ENCODE measurements around the gene CBARP. TPM values are rescaled to one million over a fixed set of nuclear protein-coding genes. Genes with fewer than 3 reads are reported as not detected.

The CBARP gene
- total and polyA plus RNA-seq, 9 of the 15 experiments (the other 6 are each of a cell fraction or from before 2014, with no cell fraction given): 0.03 to 8.9 (median 1.2) TPM; not detected in 1

DNA sequence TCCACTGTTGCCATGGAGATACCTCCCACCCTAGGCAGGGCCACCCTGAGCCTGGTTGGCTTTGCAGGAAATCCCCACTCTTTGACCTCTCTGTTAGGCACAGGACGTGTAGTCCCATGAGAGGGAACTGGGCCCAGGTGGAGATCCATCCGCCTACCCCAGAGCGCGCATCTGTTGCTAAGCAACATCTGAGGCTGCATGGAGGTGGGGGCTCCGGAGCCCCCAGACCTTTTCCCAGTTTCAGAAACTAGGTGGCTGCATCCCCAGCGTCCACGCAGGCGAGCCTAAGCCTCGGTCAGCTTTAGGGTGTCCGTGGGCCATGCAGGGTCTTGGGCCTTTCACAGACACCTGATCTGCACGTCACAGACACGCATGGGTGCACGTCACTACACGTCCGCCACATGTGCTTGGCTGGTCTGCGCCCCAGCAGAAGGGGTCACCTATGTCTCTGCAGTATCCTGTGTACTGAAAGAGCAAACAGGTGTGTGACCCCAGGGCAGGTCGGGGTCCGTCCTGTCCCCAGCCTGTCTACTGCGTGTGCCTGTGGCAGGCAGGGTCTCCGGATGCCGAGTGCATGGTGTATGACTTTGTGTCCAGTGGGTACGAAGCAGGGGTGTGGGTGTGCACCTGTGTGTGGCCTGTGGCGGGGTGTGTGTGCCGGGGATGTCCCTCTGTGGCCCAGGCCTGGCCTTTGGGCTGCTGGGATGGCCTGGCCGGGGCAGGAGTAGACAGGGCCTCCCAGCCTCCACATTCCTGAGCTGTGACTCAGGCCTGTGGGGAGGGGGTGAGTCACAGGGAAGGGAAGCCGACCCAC lies 27.2 kb upstream of the CBARP start (continued):
- TF ChIP-seq, protein P1, sequence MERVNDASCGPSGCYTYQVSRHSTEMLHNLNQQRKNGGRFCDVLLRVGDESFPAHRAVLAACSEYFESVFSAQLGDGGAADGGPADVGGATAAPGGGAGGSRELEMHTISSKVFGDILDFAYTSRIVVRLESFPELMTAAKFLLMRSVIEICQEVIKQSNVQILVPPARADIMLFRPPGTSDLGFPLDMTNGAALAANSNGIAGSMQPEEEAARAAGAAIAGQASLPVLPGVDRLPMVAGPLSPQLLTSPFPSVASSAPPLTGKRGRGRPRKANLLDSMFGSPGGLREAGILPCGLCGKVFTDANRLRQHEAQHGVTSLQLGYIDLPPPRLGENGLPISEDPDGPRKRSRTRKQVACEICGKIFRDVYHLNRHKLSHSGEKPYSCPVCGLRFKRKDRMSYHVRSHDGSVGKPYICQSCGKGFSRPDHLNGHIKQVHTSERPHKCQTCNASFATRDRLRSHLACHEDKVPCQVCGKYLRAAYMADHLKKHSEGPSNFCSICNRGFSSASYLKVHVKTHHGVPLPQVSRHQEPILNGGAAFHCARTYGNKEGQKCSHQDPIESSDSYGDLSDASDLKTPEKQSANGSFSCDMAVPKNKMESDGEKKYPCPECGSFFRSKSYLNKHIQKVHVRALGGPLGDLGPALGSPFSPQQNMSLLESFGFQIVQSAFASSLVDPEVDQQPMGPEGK (CRISPR knock-in tag; IDR thresholded peaks at IDR 0.05; ENCODE audit: borderline replicate concordance): no peak
- TF ChIP-seq, protein P2, sequence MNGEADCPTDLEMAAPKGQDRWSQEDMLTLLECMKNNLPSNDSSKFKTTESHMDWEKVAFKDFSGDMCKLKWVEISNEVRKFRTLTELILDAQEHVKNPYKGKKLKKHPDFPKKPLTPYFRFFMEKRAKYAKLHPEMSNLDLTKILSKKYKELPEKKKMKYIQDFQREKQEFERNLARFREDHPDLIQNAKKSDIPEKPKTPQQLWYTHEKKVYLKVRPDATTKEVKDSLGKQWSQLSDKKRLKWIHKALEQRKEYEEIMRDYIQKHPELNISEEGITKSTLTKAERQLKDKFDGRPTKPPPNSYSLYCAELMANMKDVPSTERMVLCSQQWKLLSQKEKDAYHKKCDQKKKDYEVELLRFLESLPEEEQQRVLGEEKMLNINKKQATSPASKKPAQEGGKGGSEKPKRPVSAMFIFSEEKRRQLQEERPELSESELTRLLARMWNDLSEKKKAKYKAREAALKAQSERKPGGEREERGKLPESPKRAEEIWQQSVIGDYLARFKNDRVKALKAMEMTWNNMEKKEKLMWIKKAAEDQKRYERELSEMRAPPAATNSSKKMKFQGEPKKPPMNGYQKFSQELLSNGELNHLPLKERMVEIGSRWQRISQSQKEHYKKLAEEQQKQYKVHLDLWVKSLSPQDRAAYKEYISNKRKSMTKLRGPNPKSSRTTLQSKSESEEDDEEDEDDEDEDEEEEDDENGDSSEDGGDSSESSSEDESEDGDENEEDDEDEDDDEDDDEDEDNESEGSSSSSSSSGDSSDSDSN (IDR thresholded peaks at IDR 0.05; ENCODE audit: borderline replicate concordance in 1 of 2, low read depth in 2 of 2, low read length in 2 of 2): no peak
- no peak for TF ChIP-seq MEF2D (tag; conservative IDR thresholded peaks at IDR 0.05; ENCODE audit: low read depth)
- no peak for TF ChIP-seq ZNF324 (CRISPR knock-in tag; IDR thresholded peaks at IDR 0.05)
- TF ChIP-seq, protein P3, sequence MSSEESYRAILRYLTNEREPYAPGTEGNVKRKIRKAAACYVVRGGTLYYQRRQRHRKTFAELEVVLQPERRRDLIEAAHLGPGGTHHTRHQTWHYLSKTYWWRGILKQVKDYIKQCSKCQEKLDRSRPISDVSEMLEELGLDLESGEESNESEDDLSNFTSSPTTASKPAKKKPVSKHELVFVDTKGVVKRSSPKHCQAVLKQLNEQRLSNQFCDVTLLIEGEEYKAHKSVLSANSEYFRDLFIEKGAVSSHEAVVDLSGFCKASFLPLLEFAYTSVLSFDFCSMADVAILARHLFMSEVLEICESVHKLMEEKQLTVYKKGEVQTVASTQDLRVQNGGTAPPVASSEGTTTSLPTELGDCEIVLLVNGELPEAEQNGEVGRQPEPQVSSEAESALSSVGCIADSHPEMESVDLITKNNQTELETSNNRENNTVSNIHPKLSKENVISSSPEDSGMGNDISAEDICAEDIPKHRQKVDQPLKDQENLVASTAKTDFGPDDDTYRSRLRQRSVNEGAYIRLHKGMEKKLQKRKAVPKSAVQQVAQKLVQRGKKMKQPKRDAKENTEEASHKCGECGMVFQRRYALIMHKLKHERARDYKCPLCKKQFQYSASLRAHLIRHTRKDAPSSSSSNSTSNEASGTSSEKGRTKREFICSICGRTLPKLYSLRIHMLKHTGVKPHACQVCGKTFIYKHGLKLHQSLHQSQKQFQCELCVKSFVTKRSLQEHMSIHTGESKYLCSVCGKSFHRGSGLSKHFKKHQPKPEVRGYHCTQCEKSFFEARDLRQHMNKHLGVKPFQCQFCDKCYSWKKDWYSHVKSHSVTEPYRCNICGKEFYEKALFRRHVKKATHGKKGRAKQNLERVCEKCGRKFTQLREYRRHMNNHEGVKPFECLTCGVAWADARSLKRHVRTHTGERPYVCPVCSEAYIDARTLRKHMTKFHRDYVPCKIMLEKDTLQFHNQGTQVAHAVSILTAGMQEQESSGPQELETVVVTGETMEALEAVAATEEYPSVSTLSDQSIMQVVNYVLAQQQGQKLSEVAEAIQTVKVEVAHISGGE (CRISPR knock-in tag; IDR thresholded peaks at IDR 0.05): no peak
- TF ChIP-seq KLF6 (CRISPR knock-in tag; IDR thresholded peaks at IDR 0.05; ENCODE audit: borderline replicate concordance): no peak
- TF ChIP-seq, protein P4, sequence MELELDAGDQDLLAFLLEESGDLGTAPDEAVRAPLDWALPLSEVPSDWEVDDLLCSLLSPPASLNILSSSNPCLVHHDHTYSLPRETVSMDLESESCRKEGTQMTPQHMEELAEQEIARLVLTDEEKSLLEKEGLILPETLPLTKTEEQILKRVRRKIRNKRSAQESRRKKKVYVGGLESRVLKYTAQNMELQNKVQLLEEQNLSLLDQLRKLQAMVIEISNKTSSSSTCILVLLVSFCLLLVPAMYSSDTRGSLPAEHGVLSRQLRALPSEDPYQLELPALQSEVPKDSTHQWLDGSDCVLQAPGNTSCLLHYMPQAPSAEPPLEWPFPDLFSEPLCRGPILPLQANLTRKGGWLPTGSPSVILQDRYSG (tag; conservative IDR thresholded peaks at IDR 0.05; ENCODE audit: low read depth): no peak
- TF ChIP-seq, protein P5, sequence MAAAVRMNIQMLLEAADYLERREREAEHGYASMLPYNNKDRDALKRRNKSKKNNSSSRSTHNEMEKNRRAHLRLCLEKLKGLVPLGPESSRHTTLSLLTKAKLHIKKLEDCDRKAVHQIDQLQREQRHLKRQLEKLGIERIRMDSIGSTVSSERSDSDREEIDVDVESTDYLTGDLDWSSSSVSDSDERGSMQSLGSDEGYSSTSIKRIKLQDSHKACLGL (CRISPR knock-in tag; IDR thresholded peaks at IDR 0.05; ENCODE audit: borderline replicate concordance, poor library complexity, severe bottlenecking): no peak
- no peak for TF ChIP-seq ZNF436 (CRISPR knock-in tag; IDR thresholded peaks at IDR 0.05)
- no peak for TF ChIP-seq RBM15 (IDR thresholded peaks at IDR 0.05; ENCODE audit: insufficient read depth, low read length)
- TF ChIP-seq, protein P6, sequence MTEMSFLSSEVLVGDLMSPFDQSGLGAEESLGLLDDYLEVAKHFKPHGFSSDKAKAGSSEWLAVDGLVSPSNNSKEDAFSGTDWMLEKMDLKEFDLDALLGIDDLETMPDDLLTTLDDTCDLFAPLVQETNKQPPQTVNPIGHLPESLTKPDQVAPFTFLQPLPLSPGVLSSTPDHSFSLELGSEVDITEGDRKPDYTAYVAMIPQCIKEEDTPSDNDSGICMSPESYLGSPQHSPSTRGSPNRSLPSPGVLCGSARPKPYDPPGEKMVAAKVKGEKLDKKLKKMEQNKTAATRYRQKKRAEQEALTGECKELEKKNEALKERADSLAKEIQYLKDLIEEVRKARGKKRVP (CRISPR knock-in tag; IDR thresholded peaks at IDR 0.05): no peak
- TF ChIP-seq ZNF224 (CRISPR knock-in tag; IDR thresholded peaks at IDR 0.05): no peak
- TF ChIP-seq SPI1 (IDR thresholded peaks at IDR 0.05; ENCODE audit: borderline replicate concordance, low read depth, low read length): no peak
- no peak for TF ChIP-seq HNRNPL (IDR thresholded peaks at IDR 0.05; ENCODE audit: low read depth, low read length)

Measured in K562 (cell line).